HG02943 (cell line): ENCODE measurements around the gene S1PR4.
"Not testable (repeated sequence)": the region's sequence is repeated elsewhere in the genome, so short reads cannot be mapped to it uniquely, and the experiment has no call there.

Experiments used
- ATAC-seq: cut with Tn5 transposase; IDR thresholded peaks from one replicate; pipeline ENCODE4 v1.9.1; 2021; ENCODE audit warnings: mild to moderate bottlenecking, low read depth, moderate library complexity; ENCODE audit not compliant: unreplicated experiment

Gene S1PR4

DNA sequence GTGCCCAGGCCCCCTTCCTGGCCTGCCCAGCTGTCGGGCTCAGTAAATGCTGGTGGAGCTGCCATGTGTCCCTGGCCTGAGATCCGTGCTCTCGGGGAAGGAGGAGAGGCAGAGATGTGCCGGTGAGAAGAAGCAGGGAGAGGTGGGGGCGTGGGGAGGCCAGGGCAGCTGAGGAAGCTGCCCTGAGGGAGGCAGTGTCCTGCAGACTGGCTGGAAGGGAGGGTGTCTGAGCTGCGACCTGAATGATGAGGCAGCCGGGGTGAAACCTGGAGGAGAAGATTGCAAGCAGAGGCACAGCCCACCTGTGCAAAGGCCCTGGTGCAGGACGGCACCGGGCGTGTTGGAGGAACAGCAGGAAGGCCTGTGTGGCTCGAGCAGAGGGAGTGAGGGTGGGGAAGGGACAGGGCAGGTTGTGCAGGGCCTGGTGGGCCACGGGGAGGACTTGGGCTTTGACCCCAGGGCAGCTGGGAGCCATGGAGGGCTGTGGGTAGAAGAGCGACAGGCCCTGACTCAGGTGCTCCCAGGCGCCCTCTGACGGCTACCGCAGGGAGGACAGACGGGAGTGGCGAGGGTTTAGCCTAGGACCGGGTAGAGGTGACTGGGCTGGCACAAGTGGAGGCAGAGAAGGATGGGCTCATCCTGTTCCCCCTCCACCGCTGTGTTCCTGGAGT lies 31.9 kb downstream of the S1PR4 start:
- ATAC-seq = no peak

GRCh38 chr19:3211191-3211590 lies 32.6 kb downstream of the S1PR4 start:
- ATAC-seq = no peak

GRCh38 chr19:3213159-3213558 lies 34.6 kb downstream of the S1PR4 start:
- no peak for ATAC-seq

- no peak for ATAC-seq
Observed at GRCh38 chr19:3216874-3217273, 38.3 kb downstream of the S1PR4 start.

- ATAC-seq = no peak
Observed at GRCh38 chr19:3220576-3220975, 42.0 kb downstream of the S1PR4 start.

GRCh38 chr19:3221576-3221975 lies 43.0 kb downstream of the S1PR4 start:
- ATAC-seq = not testable (repeated sequence)

GRCh38 chr19:3222709-3223108 lies 44.1 kb downstream of the S1PR4 start:
- no peak for ATAC-seq

DNA sequence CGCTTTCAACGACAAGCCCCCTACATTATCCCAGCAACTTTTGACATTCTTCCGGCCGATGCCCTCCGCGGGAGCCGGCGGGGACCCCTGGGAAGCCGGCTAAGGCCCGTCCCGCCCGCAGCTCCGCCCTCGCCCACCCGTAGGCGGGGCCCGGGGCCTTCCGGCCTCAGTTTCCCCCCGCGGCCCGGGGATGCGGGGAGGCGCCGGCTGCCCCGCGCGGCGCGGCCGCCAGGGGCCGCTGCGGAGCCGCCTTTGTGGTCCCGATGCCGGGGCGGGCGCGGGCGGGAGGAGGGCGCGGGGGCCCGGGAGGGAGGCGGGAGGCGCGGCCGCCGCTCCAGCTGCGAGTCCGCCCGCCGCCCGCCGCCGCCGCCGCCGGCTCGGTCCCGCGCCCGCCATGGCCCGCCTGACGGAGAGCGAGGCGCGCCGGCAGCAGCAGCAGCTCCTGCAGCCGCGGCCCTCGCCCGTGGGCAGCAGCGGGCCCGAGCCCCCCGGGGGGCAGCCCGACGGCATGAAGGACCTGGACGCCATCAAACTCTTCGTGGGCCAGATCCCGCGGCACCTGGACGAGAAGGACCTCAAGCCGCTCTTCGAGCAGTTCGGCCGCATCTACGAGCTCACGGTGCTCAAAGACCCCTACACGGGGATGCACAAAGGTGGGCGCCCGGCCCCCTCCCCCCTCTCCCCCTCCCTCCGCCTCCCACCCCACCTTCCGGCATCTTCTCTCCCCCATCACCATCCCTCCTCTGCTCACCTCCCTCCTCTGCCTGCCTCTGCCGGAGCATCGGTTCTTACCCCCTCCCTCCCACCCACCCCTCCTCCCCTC lies 46.0 kb downstream of the S1PR4 start, which contains the start of gene CELF5:
CELF5 (plus strand) TSS at position 316 of the 823 bp plus-strand sequence; CDS start at position 395, 79 bp downstream.
- no peak for ATAC-seq

GRCh38 chr19:3225169-3225485 lies 46.6 kb downstream of the S1PR4 start:
- no peak for ATAC-seq

GRCh38 chr19:3225677-3226093 lies 47.1 kb downstream of the S1PR4 start:
- no peak for ATAC-seq

- ATAC-seq = no peak
Observed at GRCh38 chr19:3227054-3227626, 48.6 kb downstream of the S1PR4 start.

- no peak for ATAC-seq
Observed at GRCh38 chr19:3229346-3229743, 50.8 kb downstream of the S1PR4 start.
